Activated naive CD4-positive, alpha-beta T cell treated with anti-CD3 and anti-CD28 coated beads, Interleukin-2, amount 50 U/mL, for 16 hours (primary cell): ENCODE measurements around the gene DNAAF8.
"Not testable (repeated sequence)": the region's sequence is repeated elsewhere in the genome, so short reads cannot be mapped to it uniquely, and the experiment has no call there.

Experiments
- DNase-seq: peaks from one replicate; pipeline ENCODE4 v3.0.0-alpha.2; 2020

Gene DNAAF8

DNA sequence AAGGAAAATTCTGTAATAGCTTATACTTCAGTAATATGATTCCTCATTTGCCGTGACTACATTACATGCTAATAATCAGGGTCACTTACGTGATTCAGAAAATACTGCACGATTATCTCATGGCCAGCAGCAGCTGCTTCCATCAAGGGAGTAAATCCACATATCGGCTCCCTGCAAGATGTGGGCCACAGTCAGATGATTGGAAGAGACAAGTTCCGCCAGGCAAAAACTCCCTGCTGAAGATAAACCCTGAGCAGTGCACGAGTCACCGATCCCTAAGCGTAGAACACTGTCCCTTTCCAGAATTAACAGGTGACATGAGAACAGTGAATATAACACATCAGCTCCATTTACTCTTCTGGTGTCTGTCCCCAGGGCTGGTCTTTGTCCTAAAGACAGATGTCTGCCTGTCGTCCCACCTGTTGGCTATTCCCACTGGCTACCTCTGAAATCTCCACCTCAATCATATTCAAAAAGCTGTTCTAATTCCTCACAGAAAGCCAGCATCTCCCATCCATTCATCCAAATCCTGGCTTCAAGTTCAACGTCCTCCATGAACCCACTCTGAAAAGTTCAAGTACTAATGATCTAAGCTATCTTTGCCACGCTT, 9.6 kb upstream of the DNAAF8 start:
- no peak for DNase-seq

DNA sequence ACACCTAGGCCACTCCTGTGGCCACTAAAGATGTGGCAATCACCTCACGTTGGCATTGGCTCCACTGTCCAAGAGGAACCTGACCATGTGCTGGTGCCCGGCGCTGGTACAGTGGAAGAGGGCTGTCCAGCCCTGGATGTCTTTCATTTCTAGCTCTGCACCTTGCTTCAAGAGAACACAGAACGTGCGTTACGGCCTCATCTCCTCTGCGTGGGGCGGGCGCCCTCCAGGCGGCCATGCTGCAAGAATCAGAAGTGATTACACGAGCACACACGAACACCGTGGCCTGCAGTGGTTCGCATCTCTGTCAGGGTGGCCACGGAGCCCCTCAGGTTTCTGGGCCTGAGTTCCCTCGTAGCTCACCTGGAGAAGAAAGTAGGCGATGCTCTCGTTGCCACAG, 7.7 kb upstream of the DNAAF8 start:
- DNase-seq = no peak

DNA sequence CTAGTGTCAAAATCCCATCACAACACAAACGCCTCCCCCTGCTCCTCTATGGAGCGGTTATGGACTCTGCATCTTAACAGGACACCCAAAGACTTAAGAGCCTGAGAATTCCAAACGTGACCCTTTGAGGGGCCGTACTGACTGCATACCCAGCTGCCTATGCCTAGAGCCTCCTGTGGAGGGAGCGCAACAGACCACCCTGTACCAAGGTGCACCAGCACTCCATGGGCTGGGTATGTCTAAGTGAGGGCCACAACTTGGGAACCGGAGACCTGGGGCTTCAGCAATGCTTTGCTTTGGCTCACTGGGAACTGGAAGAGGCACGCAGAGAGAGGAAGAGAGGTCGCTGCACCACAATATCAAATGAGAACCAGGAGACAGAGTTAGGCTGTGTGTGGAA, 5.7 kb upstream of the DNAAF8 start:
- DNase-seq = no peak

DNA sequence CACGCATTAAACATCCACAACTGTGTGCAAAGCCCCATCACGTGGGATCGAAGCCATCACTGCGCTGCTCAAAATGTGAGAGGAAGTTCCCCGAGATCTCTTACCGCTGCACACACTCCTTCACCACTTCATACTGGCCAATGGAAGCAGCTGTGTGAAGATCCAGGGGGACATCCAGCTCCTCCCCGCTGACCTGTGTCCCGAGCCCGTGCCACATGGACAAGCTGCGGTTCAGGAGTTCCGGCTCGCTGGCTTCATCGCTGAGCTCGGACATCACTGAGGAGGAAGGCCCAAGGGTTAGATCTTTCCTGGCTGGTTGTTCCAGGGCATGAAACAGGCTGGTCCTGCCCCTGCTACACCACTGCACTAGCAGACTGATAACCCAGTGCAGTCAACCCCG, 4.5 kb upstream of the DNAAF8 start:
- no peak for DNase-seq

DNA sequence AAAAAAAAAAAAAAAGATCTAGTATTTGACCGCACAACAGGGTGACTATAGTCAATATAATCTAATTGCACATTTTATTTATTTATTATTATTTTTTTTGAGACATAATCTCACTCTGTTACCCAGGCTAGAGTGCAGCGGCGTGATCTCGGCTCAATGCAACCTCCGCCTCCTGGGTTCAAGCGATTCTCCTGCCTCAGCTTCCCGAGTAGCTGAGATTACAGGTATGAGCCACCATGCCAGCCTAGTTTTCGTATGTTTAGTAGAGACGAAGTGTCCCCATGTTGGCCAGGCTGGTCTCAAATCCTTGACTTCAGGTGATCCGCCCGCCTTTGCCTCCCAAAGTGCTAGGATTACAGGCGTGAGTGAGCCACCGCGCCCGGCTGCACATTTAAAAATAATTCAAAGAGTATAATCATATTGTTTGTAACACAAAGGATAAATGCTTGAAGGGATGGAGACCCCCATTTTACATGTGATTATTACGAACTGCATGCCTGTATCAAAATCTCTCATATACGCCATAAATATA, 1.1 kb upstream of the DNAAF8 start:
- DNase-seq = no peak

DNA sequence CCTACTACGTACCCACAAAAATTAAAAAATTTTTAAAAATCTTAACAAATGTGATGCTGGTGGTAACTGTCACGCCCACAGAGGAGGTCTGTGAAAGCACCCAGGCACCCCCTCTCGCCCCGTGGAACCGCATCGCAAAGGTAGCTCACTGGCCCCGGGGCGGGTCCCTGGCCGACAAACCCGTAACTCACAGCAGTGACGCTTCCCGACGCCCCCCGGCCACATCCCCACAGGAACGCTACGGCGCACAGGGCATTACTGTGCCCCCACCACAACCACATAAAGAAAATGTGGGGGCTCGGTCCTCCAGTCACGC, 632 bp upstream of the DNAAF8 start:
- peak; percentile 43 for DNase-seq

DNA sequence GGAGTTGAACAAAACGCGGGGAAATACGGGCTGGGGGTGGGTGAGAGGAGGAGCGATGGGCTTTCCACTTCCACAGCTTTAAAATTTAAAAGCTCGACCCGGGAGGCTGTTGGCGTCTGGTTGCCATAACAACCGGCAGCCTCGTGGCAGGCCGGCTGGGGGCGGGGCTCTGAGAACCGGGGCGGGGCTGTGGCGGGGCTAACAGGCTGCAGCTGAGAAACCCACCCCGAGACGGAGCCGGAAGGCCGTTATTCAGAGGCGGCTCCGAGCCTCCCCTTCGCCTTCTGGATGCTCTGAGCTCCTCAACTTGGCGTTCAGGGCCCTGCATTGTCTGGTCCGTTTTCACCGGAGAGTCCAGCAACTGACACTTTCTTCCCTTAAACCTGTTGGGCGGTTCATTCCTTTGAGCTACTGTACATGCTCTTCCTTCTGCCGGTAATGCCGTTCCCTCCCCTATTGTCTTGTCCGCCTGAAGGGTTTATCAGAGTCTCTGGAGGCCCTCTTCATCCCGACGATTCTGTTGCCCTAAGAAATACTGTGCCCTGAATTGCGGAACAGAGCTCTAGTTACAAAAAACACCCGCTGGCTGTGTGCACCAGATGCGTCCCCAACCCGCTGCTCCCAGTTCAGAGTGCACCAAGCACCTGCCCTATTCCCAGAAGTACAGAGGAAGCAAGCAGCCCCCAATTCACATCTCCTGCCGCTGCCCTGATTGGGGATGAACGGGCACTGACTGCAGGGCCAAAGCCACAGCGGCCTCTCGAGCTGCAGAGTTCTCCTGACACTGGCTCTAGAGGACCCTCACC, 596 bp downstream of the DNAAF8 start:
- peak; percentile 93 for DNase-seq

DNA sequence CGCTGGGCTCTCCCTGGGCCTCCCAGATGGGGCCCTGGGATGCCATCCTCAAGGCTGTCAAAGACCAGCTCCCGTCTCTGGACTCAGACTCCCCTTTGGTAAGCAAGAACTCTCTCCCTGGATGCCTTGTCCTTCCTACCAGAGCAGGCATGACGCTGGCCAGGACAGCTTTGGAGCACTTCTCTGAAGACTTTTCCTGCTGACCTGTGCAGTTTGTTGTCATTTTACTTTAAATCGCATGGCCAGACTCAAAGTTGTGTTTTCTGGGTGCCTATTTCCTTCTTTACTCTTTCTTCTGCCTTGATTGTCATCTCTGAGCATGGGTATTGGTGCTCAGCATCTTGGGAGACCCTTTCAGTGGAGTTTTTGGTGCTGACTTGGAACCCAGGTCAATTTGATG, 2.2 kb downstream of the DNAAF8 start:
- no peak for DNase-seq

DNA sequence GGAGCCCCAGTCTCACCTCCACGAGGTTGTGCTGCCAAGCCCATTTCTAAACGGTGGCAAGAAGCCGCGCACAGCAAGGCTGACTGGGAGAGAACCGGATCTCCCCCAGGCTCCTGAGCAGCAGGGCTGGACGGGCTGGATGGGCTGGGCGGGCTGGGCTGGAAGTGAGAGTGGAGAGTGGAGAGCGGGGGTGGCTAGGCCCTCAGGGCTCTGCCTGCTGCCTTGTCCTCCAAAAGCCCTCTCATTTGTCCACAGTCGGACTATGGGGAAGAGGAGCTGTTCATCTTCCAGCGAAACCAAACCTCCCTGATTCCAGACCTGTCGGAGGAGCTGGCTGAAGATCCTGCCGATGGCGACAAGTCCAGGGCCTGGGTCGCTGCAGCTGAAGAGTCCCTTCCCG, 3.2 kb downstream of the DNAAF8 start:
- DNase-seq = no peak

DNA sequence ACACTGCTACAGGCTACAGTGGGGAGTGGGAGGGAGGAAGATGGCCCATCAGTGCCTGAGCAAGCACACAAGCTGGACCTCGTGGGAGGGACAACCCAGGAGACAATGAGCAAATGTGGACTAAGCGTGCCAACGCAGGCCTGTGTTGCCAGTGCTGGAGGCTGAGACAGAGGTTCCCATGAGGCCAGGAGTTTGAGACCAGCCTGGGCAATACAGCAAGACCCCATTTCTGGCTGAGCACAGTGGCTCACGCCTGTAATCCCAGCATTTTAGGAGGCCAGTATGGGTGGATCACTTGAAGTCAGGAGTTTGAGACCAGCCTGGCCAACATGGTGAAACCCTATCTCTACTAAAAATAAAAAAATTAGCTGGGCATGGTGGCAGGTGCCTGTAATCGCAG, 4.0 kb downstream of the DNAAF8 start:
- DNase-seq = not testable (repeated sequence)

DNA sequence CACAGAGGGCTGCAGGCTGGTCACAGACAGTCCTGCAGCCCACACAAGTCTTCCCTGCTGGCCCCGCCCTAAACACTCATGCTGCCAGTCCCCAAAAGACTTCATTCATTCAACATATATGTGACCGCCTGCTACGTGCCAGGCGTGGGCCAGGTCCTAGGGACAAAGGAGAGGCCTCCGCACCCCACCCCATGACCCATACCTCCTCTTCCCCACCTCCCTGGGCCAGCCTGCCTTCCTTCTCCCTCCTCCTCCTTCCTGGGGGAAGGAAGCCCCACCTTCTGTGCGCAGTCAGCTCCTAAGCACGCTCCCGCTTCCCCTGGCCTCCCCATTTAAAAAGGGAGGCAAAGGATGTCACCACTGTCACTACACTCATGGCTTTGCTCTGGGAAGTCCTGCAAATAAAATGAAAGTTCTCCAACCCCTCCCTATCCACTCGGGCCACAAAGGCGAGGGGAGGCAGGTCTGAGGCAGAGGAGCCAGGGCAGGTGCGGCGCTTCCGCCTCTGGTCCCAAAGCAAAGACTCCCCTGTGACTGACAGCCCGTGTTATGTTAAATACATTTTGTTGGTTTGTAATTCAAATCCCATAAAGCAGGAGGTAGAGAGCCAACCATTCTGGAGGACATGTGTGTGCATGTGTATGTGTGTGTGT, 9.0 kb downstream of the DNAAF8 start:
- DNase-seq = no peak

DNA sequence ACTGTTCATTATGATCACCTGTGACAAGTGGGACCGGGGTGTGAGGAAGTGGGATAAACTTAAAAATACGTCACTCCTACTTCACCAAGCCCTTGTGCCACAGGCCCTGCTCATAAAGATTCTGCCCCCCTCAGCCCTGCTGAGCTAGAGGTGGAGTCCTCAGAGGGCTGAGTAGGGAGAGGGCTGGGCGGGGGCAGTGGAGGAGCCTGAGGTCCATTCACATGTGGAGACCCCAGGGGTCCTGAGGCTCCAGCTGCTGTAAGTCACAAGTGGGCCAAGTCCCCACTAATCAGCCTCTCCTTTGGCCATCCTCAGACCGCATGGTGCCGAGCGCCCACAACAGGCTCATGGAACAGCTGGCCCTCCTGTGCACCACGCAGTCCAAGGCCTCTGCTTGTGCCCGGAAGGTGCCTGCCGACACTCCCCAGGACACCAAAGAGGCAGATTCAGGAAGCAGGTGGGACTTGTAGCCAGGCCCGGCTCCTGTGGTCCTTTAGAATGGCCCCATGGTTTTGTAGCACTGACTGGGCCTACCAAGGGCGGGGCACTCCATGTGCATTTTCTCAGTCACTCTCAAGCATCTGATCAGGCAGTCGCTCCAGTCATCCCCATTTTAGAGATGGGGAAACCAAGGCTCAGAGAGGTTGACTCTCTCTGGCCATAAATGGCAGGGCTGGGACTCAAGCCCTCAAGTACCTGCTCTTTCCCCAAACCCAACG, 10.4 kb downstream of the DNAAF8 start:
- DNase-seq = no peak

DNA sequence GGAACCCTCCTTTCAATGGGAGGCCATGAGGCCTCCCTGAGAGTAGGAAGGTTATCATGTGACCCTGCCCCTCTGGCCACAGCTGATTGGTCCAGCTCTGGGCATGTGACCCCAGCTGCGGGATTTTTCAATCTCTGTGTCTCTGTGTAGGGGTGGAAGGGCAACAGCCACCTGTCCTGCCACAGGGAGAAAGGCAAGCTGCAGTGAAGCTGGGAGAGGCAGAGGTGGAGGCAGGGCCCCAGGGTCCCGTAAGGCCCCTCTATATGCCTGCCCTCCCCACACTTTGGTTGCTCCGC, 10.9 kb downstream of the DNAAF8 start:
- DNase-seq = no peak

DNA sequence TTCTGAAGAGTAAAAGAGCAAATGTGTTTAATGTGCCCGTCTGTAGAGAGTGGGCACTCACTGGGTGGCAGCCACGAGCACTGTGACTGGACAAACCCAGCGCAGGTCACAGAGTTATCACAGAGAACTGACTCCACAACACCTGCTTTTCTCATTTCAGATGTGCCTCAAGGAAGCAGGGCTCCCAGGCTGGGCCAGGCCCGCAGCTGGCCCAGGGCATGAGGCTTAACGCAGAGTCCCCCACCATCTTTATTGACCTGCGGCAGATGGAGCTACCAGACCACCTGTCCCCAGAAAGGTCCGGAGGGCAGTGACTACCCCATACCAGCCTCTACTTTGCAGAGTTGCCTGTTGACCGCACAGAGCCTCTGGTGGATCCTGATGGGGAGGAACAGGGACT, 11.9 kb downstream of the DNAAF8 start:
- DNase-seq = no peak

DNA sequence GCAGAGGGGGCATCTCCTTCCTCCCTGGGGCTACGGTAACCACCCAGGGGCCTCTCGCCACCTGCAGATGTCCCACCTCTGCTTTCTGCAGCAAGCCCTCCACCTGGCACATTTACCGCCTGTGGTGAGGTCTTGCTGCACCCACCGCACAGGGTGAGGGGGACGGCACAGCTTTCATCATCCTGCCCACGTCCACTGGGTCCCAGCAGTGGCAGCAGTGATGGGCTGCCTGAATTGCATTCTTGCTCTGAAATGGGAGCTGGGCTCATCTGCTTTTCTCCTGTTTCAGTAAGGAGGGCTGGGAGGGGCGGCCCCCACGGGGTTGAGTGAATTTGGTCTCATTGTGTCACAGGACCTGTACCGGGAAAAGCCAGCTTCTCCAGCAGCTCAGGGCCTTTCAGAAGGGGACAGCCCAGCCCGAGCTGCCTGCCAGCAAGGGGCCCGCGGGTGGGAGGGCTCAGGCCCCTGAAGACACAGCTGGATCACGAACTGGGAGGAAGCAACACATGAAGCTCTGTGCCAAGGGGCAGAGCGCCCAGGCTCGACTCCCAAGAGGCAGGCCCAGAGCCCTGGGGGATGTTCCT, 12.7 kb downstream of the DNAAF8 start:
- DNase-seq = no peak

DNA sequence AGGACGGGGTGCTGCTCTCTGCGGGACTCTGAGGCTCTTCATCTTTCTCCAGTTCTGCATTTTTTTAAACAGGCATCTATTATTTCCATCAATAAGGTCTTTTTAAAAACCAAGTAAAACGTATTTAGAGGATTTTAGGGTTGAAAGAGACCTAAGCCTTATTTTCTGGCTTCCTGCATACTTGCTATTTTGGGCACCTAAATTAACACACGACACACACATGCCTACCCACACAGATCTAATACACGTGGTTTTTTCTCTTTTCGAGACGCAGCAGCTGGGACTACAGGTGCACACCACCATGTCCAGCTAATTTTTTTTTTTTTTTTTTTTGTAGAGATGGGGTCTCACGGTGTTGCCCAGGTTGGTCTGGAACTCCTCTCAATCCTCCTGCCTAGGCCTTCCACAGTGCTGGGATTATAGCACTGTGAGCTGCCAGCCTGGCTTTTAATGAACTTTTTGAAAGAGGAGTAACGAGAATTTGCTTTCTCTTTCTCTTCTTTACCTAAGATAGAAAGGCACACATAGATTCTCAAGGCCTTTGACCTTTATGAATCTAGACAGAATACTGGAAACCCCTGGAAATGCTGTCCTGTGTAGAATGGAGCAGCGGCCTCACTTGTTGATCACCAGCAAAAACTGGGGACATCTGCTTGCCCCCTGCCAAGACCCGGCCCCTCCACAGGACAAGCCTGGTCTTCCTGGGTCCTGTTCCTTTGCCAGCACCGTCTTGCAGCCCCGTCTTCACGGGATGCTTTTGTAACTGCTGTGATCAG, 13.8 kb downstream of the DNAAF8 start:
- DNase-seq = no peak

DNA sequence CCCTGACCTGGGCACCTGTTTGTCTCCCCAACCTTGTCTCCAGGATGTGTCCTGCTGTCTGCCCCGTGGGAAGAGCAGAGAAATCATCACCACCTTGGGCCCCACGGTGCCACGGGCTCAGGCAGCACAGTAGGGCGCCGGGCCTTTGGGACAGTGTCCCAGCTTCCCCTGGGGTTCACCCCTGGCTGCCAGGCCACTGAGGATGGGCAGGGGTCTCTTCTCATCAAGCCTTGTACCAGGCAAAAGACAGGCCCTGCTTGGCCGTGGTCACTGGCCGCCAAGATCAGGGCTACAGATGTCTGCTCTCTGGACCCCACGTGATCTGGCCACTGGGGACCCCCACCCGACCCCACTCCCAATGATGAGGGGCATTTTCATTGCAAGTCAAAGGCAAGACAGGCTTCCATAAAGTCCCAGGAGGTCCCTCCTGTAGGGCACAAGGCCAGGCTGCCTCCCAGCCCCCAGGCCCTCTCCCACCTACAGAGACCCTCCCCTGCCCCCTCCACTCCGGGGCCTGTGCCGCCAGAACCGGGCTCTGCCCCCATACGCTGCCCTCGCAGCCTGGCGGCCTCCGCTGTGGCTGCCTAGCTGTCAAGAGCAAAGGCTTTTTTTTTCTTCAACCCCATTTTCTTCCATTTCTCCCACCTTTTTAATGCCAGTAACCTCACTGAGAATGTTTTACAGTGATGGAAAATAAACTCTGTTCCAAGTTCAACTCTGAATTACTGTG, 14.5 kb downstream of the DNAAF8 start:
- DNase-seq = no peak

DNA sequence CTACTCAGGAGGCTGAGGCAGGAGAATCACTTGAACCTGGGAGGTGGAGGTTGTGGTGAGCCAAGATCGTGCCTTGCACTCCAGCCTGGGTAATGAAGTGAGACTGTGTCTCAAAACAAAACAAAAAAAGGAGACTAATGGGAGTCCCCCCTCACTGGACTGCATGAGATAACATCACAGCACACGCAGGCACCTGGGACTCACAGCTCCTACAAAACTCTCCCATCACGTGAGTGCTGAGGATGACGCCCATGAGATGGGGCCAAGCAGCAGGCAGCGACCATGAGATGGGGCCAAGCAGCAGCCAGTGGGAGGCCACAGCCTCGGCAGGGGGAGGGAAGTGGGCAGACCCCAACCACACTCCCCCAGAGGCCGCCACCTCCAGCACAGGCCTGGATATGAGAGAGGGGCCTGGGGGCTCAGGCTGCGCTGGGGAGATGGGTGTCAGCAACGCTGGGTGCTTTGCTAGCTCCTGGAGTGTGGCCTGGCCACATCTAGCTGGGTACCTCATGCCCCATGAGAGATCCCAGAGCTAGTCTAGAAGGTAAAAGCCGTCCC, 15.4 kb downstream of the DNAAF8 start:
- no peak for DNase-seq

DNA sequence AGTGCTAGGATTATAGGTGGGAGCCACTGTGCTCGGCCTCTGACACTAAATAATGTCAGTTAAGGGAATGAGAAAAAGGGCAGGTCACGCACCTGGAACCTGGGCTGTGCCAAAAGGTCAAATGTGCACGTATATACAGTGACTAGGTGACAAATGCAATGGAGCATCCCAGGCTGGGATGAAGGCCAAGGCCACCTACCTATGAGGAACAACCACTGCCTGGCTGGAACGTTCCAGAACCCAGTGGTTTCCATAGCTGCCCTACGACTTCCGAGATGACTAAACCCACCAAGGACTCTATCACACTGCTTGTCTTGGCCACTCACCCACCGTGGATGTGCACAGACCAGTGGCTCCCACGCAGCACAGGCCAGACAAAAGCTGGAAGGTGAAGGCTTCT, 16.6 kb downstream of the DNAAF8 start:
- DNase-seq = no peak

DNA sequence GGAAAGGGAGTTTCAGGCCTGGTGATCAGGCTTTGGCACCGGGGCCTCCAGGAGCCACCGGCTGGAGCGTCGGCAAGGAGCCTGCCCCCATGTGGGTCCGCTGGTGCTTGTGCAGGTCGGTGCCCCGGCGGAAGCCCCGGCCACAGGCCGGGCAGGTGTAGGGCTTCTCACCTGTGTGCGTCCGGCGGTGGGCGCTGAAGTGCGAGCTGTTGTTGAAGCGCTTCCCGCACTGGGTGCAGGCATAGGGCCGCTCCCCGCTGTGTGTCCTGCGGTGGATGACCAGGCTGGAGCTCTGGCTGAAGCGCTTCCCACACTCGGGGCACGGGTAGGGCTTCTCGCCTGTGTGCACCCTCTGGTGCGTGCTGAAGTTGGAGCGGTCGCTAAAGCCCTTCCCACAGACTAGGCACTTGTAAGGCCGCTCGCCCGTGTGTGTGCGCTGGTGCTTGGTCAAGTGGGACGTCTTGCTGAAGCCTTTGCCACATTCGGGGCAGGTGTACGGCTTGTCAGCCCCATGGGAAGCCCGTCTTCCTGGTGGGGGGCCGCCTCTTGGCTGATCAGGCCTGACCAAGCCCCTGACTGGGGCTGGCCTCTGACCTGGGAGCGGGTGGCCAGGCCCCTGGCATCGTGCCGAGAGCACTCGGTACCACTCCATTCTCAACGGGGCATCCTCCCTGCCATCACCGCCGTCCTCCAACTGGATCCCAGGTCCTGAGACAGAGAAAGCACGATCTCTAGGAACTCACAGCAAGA, 18.2 kb downstream of the DNAAF8 start:
- no peak for DNase-seq

DNA sequence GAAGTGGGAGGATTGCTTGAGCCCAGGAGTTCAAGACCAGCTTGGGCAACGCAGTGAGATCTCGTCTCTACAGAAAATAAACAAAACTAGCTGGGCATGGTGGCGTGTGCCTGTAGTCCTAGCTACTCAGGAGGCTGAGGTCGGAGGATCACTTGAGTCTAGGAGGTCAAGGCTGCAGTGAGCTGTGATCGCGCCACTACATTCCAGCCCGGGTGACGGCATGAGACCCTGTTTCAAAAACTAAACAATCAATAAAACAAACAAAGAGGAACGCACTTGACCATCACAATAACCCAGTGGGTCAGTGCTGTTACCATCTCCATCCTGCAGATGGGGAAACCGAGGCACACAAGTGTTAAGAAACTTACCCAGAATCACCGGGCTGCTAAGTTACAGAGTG, 18.9 kb downstream of the DNAAF8 start:
- no peak for DNase-seq
